NCI-H2081 treated with DMSO at 0.1 percent for 48 hours (cell line): ENCODE measurements around the gene RAPSN.

Experiments used
- DNase-seq: peaks from one replicate; lab custom pipeline; 2025; lab: John Stamatoyannopoulos, UW

RAPSN gene

GRCh38 chr11:47390422-47390760, 58.5 kb downstream of the RAPSN start:
- no peak for DNase-seq

GRCh38 chr11:47389577-47390421, 59.1 kb downstream of the RAPSN start:
- DNase-seq: no peak

GRCh38 chr11:47388697-47389576, 60.0 kb downstream of the RAPSN start:
- no peak for DNase-seq

GRCh38 chr11:47387944-47388696, 60.8 kb downstream of the RAPSN start:
- no peak for DNase-seq
